HL-60 (cell line): Measurements from ENCODE around the gene NFIA.

Source experiments
- CTCF ChIP-seq: IDR thresholded peaks from one replicate; pipeline ENCODE4 v1.5.1; 2011; ENCODE audit warnings: low read length, control low read depth, inconsistent platforms; ENCODE audit not compliant: insufficient read depth
- GABPA ChIP-seq: IDR thresholded peaks from 2 replicates; pipeline ENCODE4 v1.6.1; 2012; ENCODE audit warnings: low read depth
- POLR2AphosphoS5 ChIP-seq: IDR thresholded peaks from 2 replicates; pipeline ENCODE4 v1.6.1; 2012; ENCODE audit warnings: low read depth

- TF ChIP-seq CTCF (no peak), GABPA (no peak), POLR2AphosphoS5 (no peak)
Measured at GRCh38 chr1:61081686-61082310, 563 bp upstream of the NFIA start.
